Measurements from ENCODE around the gene WDR27.
"Not testable (repeated sequence)": the region's sequence is repeated elsewhere in the genome, so short reads cannot be mapped to it uniquely, and the experiment has no call there.

Gene WDR27

GRCh38 chr6:169472786-169473416, 228.9 kb downstream of the WDR27 start:
- H3K36me3 ChIP-seq (replicated peaks; ENCODE audit: insufficient read depth, low read length) = no peaks in the 10 kb centered on the region
- peak overlapping the region; percentile 62 for H3K4me2 ChIP-seq (ENCODE audit: low read depth, low read length)
- no peak overlapping the region; the same call in 1 of the 2 replicates for H3K9ac ChIP-seq (ENCODE audit: low read length)
- H3K4me1 ChIP-seq (ENCODE audit: low read length) = peaks cover 17% of the 10 kb centered on the region
- no peak overlapping the region for H2AFZ ChIP-seq (ENCODE audit: low read length)
- no peak for DNase-seq
- peaks cover 15% of the 10 kb centered on the region for H3F3A ChIP-seq (ENCODE audit: insufficient read depth, low read length)
- no peaks in the 10 kb centered on the region for H3K9me3 ChIP-seq (replicated peaks; ENCODE audit: insufficient read depth, low read length)
- no peaks in the 10 kb centered on the region for H4K20me1 ChIP-seq (ENCODE audit: insufficient read depth, low read length)
- no peaks in the 10 kb centered on the region for H3K9me2 ChIP-seq (replicated peaks; ENCODE audit: insufficient read depth, low read length)
- peak overlapping the region; percentile 84; the same call in 1 of the 2 replicates for H3K27ac ChIP-seq (ENCODE audit: low read length)
- TF ChIP-seq EZH2 (optimal IDR thresholded peaks at IDR 0.05; ENCODE audit: low read depth, low read length) (no peak), EZH2phosphoT487 (IDR thresholded peaks at IDR 0.05; ENCODE audit: low read length) (no peak)
- TF ChIP-seq, protein P1, sequence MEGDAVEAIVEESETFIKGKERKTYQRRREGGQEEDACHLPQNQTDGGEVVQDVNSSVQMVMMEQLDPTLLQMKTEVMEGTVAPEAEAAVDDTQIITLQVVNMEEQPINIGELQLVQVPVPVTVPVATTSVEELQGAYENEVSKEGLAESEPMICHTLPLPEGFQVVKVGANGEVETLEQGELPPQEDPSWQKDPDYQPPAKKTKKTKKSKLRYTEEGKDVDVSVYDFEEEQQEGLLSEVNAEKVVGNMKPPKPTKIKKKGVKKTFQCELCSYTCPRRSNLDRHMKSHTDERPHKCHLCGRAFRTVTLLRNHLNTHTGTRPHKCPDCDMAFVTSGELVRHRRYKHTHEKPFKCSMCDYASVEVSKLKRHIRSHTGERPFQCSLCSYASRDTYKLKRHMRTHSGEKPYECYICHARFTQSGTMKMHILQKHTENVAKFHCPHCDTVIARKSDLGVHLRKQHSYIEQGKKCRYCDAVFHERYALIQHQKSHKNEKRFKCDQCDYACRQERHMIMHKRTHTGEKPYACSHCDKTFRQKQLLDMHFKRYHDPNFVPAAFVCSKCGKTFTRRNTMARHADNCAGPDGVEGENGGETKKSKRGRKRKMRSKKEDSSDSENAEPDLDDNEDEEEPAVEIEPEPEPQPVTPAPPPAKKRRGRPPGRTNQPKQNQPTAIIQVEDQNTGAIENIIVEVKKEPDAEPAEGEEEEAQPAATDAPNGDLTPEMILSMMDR (IDR thresholded peaks at IDR 0.05; ENCODE audit: low read length) = no peak
- H3K4me3 ChIP-seq (ENCODE audit: low read length) = no peak overlapping the region; the same call in 1 of the 2 replicates
- H3K79me2 ChIP-seq (ENCODE audit: low read length) = no peaks in the 10 kb centered on the region
- H3K27me3 ChIP-seq (replicated peaks; ENCODE audit: insufficient read depth, low read length) = no peaks in the 10 kb centered on the region

DNA sequence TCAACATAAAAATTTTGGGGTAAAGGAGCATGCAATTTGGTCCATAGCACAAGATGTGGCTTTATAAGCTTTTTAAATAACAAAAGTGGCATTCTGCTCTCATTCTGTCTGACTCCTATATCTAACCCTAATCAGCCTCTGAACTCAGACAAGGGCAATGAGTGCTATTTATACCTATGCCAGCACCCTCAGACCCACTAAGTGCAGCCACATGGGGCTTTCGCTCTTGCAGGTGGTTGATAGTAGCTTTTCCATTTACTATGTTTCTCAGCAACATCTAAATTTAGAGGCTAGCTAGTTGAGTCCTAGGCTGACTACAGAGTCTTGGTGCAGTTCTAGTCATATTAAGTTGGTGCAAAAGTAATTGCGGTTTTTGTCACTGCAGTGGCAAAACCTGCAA, 231.0 kb downstream of the WDR27 start:
- no peak for DNase-seq
- Histone ChIP-seq H3K27ac (ENCODE audit: low read length) (no peak overlapping the region), H3K27me3 (replicated peaks; ENCODE audit: insufficient read depth, low read length) (no peaks in the 10 kb centered on the region), H3K36me3 (replicated peaks; ENCODE audit: insufficient read depth, low read length) (no peaks in the 10 kb centered on the region), H2AFZ (ENCODE audit: low read length) (no peak overlapping the region), H3K4me3 (ENCODE audit: low read length) (no peak overlapping the region), H3K4me2 (ENCODE audit: low read depth, low read length) (no peak overlapping the region), H3F3A (ENCODE audit: insufficient read depth, low read length) (peaks cover 15% of the 10 kb centered on the region), H3K9me2 (replicated peaks; ENCODE audit: insufficient read depth, low read length) (no peaks in the 10 kb centered on the region), H3K4me1 (ENCODE audit: low read length) (peaks cover 17% of the 10 kb centered on the region), H3K79me2 (ENCODE audit: low read length) (no peaks in the 10 kb centered on the region), H3K9ac (ENCODE audit: low read length) (no peak overlapping the region), H3K9me3 (replicated peaks; ENCODE audit: insufficient read depth, low read length) (no peaks in the 10 kb centered on the region), H4K20me1 (ENCODE audit: insufficient read depth, low read length) (no peaks in the 10 kb centered on the region)
- TF ChIP-seq EZH2 (optimal IDR thresholded peaks at IDR 0.05; ENCODE audit: low read depth, low read length) (no peak), EZH2phosphoT487 (IDR thresholded peaks at IDR 0.05; ENCODE audit: low read length) (no peak)
- TF ChIP-seq, protein P1 (IDR thresholded peaks at IDR 0.05; ENCODE audit: low read length) = no peak

DNA sequence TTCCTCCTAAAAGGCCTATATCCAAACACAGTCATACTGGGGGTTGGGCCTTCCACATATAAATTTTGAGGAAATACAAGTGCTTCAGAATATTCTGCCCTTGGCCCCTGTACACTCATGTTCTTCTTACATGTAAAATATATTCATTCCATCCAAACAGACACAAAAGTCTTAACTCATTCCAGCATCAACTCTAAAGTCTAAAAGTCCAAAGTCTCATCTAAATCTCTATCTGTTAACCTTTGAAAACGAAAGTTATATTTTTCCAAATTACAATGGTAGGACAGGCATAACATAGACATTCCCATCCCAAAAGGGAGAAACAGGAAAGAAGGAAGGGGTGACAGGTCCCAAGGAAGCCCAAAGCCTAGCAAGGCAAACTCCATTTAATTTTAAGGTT, 232.8 kb downstream of the WDR27 start:
- Histone ChIP-seq H4K20me1 (ENCODE audit: insufficient read depth, low read length) (no peaks in the 10 kb centered on the region), H3K4me1 (ENCODE audit: low read length) (peaks cover 8% of the 10 kb centered on the region; the same call in 1 of the 2 replicates), H3K27ac (ENCODE audit: low read length) (no peak overlapping the region), H3K9ac (ENCODE audit: low read length) (no peak overlapping the region), H3K9me2 (replicated peaks; ENCODE audit: insufficient read depth, low read length) (no peaks in the 10 kb centered on the region), H3K36me3 (replicated peaks; ENCODE audit: insufficient read depth, low read length) (no peaks in the 10 kb centered on the region), H3K4me2 (ENCODE audit: low read depth, low read length) (no peak overlapping the region), H3F3A (ENCODE audit: insufficient read depth, low read length) (peaks cover 12% of the 10 kb centered on the region), H3K27me3 (replicated peaks; ENCODE audit: insufficient read depth, low read length) (no peaks in the 10 kb centered on the region), H3K4me3 (ENCODE audit: low read length) (no peak overlapping the region), H3K9me3 (replicated peaks; ENCODE audit: insufficient read depth, low read length) (no peaks in the 10 kb centered on the region), H3K79me2 (ENCODE audit: low read length) (no peaks in the 10 kb centered on the region), H2AFZ (ENCODE audit: low read length) (no peak overlapping the region)
- no peak for DNase-seq
- TF ChIP-seq, protein P1 (IDR thresholded peaks at IDR 0.05; ENCODE audit: low read length) = no peak
- TF ChIP-seq EZH2phosphoT487 (IDR thresholded peaks at IDR 0.05; ENCODE audit: low read length) = no peak
- no peak for TF ChIP-seq EZH2 (optimal IDR thresholded peaks at IDR 0.05; ENCODE audit: low read depth, low read length)

GRCh38 chr6:169467755-169468154, 234.1 kb downstream of the WDR27 start:
- not testable (repeated sequence) for H3K9me3 ChIP-seq (replicated peaks; ENCODE audit: insufficient read depth, low read length); H2AFZ ChIP-seq (ENCODE audit: low read length); H3K27me3 ChIP-seq (replicated peaks; ENCODE audit: insufficient read depth, low read length); H3K9me2 ChIP-seq (replicated peaks; ENCODE audit: insufficient read depth, low read length); H3K27ac ChIP-seq (ENCODE audit: low read length); H3K36me3 ChIP-seq (replicated peaks; ENCODE audit: insufficient read depth, low read length); H3K9ac ChIP-seq (ENCODE audit: low read length); H3K4me1 ChIP-seq (ENCODE audit: low read length); H4K20me1 ChIP-seq (ENCODE audit: insufficient read depth, low read length); H3K4me2 ChIP-seq (ENCODE audit: low read depth, low read length); H3K79me2 ChIP-seq (ENCODE audit: low read length); DNase-seq; H3F3A ChIP-seq (ENCODE audit: insufficient read depth, low read length); H3K4me3 ChIP-seq (ENCODE audit: low read length)

GRCh38 chr6:169466256-169466655, 235.6 kb downstream of the WDR27 start:
- not testable (repeated sequence) for H3K27me3 ChIP-seq (replicated peaks; ENCODE audit: insufficient read depth, low read length); H3K36me3 ChIP-seq (replicated peaks; ENCODE audit: insufficient read depth, low read length); H3K4me3 ChIP-seq (ENCODE audit: low read length); H3K27ac ChIP-seq (ENCODE audit: low read length); H3K4me2 ChIP-seq (ENCODE audit: low read depth, low read length); DNase-seq; H3K9me2 ChIP-seq (replicated peaks; ENCODE audit: insufficient read depth, low read length); H3K9me3 ChIP-seq (replicated peaks; ENCODE audit: insufficient read depth, low read length); H2AFZ ChIP-seq (ENCODE audit: low read length); H3K4me1 ChIP-seq (ENCODE audit: low read length); H3K9ac ChIP-seq (ENCODE audit: low read length); H4K20me1 ChIP-seq (ENCODE audit: insufficient read depth, low read length); H3F3A ChIP-seq (ENCODE audit: insufficient read depth, low read length); H3K79me2 ChIP-seq (ENCODE audit: low read length)
